HG03558 (cell line): ENCODE measurements around the gene CTSL.

Experiments used
- ATAC-seq: cut with Tn5 transposase; IDR thresholded peaks from one replicate; pipeline ENCODE4 v1.9.1; 2021; ENCODE audit warnings: moderate number of reproducible peaks; ENCODE audit not compliant: unreplicated experiment; ENCODE audit errors: extremely low read depth

Gene CTSL

DNA sequence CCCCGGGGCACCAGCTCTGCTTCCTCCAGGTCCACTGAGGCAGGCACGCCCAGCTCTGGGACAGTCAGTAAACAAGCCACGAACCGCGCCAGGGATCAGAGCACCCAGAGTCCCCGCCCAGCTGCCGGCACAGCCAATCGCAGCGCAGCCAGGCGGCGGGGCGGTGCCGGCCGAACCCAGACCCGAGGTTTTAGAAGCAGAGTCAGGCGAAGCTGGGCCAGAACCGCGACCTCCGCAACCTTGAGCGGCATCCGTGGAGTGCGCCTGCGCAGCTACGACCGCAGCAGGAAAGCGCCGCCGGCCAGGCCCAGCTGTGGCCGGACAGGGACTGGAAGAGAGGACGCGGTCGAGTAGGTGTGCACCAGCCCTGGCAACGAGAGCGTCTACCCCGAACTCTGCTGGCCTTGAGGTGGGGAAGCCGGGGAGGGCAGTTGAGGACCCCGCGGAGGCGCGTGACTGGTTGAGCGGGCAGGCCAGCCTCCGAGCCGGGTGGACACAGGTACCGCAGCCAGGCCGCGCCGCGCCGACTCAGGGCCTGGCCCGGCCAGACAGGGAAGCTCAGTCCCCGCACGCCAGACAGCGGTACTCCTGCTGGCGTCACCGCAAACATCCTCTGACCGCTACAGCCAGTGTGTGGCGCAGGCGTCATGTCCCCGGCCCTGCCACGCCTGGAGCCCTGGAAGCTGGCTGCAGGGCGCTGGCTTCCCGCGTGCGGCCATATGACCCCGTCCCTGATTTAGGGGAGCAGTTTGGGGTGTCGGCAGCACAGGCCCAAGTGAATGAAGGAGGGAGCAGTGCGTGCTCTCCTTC, at the start of gene CTSL:
Gene CTSL (plus strand): TSS at position 220 of the 810 bp plus-strand sequence. CDS start 1,485 bp downstream, outside the sequence.
- ATAC-seq: no peak

DNA sequence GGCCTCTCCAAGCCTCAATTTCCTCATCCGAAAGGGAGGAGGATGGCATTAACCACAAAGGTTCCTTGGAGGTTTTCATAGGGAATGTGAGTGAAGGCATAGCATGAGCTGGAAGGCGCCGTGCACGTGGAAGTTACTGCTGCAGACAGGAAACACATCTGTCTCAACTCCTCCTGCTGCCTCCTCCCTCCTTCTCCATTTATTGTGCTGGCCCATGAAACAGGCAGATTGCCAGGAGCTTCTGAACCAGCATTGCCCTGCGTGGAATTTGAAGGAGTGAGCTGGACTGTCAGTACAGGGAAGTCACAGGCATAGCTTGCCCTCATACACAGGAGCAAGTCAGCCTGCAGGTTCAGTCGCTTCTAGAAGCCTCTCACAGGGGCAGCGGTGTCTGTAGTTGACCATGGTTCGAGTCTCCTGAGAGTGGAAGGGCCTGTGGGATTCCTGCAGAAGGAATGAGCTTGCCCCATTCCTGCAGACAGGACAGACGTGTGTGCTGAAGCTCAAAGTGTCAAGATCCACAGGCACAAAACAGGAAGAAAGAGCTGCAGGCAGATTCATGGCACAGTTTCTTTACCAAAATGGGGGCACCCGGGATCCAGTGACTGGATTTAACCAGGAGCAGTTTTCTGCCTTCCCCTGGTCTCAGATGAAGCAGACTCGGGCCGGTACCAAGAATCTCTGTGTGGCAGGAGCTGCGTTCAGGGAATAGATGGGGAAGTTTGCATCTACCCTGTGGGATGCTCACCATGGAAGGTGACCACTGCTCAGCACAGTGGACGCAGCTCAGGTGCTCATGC, 48.7 kb upstream of the CTSL start:
- no peak for ATAC-seq

DNA sequence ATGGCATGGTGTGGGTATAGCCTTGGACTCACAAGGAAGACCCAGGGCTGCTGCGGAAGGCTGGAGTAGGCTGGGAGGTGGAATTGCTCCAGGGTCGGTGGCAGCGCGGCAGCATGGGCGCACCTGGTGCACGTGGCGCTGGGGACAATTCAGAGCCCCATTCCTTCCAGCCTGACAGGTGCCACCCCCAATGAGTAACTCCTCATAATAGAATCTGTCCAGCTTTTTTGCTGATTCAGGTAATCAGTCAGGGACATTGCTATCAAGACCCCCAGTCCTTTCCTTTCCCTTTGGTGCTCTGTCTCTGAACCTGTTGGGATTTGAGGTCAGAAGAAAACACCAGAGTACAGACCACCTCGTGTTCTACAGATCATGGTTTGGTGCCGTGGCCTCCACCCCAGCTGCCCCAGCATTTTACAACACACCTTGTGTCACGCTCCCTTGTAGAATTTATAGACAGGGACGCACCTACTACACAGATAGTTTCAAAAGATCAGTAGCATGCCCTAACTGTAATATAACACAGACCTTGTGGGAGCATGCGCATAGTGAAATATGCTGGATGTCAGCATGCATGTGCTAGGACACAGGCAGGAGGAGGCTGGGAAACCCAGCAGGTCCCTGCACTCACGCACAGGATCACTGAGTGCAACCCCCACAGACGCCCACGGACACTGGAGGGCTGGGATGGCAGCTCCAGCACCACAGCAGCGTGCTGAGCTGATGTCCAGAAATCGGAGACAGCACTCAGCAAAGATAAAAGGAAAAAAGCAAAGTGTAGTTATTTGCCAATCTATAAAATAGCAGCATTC, 47.9 kb upstream of the CTSL start:
- no peak for ATAC-seq

DNA sequence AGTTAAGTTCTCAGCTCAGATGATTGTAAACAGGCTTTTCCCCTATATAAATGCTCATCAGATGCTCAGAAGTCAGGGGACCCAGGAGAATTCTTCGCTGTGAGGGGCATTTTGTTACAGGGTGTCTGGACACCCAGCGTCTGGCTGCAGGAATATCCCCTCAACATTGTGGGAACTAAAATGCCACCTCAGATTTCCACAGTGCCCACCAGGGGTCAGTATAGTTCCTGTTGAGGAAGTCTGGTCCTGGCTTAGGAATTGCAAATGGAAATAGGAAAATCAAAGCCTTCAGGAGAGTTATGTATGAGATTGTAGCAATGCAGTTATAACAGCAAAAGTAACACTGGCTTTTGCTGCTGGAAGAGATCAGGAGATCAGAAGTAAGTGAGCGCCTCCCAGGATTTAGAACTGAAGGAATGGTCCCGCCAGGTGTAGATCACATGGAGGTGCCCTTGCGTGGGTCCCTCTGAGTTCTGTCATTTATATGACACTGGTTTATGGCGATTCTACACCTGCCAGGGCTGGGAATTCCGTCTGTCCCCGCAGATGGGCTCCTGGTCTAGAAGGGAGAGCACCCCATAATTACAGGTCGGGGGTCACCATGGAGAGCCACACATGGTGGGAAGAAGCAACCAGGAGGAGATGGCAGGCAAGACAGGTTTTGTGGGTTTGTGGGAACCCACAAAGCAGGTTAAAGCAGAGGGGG, 47.1 kb upstream of the CTSL start:
- ATAC-seq: no peak

DNA sequence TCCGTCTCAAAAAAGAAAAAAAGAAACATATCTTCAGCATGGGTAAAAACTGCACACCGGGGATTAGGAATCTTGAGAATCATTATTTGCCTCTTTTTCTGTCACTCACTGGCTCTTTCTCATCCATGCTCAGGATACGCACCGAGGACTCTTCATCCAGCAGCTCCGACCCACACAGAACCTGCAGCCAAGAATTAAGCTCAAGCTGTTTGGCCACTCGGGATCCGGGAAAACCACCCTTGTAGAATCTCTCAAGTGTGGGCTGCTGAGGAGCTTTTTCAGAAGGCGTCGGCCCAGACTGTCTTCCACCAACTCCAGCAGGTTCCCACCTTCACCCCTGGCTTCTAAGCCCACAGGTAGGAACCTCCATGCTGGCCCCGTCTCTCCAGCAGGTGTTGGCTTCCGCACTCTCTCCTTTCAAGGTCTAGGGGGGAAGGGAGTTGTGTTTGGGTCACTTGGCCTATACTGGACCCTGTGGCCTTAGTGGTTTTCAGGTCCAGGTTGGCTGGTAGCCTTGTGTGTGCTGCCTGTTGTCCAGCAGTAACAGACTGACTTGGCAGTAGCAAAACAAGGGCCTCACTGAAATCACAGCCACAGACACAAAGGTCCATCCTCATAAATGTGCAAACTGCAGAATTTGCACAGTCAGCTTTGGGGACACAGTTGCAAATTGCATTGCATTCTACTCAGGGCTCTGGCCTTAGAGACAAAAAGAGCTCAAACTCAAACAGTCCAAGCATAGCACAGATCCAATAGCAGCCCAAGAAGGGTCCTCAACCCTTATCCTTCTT, 44.5 kb upstream of the CTSL start:
- no peak for ATAC-seq

DNA sequence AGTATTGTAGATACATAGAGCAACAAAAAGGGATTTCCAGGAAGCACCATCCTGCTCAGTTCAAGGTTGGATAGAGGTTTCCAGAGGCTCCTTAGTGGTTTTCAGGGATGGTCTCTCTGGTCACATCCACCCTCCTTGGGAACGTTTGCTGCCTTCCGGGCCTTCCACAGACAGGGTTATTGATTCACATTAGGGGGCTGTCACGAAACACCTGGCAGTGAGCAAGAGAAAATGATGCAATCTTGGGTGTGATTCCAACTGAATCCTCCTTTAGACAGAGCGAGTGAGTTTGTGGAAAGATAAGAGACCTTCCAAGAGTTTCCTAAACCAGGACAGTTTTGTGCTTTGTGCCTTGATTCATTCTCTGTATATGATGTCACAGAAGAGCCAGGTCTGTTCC, 43.8 kb upstream of the CTSL start:
- no peak for ATAC-seq

DNA sequence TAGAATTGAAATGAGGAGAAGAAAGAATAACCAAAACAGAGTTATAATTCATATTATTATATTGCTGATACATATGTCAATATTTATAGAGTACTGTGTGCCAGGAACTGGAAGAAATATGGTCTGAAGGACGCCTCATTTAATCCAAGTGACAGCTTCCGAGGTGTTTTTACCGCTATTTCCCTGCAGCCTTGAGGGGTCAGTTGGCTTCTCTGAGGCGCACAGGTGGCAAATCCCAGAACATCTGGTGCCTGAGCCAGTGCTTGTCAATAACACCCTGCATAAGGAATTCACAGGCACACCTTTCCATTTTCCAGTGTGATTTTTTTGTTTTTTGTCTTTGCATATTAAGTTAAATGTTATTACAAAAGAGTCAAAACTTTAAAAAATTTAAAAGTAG, 43.3 kb upstream of the CTSL start:
- ATAC-seq: no peak

DNA sequence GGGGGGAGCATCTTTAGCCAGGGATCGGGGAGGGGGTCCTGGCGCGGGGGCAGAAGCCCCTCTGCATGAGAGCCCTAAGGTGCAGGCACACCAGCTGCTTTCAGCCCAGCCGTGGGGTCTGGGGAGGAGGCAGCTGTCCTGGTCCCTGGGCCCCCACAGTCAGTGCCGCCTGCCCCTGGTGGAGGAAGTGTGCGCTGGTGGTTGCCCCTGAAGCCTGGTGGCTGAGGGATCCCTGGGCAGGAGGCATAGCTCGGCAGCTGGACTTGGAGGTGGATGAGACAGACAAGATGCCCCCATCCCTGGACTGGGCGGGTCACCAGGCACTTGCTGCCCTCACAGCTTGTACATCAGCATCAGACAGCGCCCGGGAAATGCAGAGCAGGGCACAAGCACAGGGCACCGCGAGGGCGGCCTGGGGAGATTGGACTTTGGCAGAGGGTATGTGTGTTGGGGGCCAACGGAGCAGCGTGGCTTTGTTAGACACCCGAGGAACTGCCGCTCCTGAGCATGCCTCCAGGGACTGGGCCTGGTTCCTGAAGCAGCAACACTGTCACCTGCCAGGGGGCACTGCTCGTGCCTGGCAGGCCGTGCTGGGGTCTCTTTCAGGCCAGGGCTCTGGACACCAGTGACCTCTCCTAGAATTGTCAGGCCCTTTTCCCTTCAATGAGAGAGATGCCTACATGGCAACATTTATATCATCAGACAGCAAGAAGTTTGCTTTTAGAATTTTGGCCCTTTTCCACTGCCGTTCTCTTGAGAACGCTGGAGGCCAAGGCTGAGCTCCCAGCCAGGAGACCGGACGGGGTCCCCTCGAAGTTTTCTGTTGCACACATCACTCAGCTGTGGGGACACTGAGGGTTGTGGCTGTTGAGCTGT, 41.9 kb upstream of the CTSL start:
- ATAC-seq: no peak

DNA sequence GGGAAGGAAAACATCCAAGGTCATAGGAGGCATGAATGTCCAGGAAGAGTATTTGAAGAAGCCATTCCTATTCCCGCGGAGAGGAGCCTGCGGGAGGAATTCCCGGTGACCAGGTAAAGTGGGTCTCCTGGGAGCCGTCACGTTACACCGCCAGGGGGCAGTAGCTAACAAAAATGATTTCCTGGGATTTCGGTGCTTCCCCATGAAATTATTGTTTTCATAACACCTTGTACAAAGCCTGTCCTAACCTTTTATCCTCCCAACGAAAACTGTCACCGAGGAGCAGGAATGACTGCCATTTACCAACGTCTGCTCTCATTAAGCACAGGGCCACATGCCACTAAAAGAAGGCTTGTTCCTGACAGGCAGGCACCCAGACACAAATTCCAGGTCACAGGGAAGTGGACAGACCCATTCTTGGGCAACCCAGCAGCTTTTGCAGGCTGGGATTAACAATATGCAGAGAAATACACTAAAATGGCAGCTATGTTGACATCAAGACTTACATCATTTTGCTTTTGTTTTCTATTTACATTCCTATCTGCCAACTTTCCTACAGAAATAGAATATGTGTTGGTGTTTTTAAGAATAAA, 41.2 kb upstream of the CTSL start:
- no peak for ATAC-seq

DNA sequence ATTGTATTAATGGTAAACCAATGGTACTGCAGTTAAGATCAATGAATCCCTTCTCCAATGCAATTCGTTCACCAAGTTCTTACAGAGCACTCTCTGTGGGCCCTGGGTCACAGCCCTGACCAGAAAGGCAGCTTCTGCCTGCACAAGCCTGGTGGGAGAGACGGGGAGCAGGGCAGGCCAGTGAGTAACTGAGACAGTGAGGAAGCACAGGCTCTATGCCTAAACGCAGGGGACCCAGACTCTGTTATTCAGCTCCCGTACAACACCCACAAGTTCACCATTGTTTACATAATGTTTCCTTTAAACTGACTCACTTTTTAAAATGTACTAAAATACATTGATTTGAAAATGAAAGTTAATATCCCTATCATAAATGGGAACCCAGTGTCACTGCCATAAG, 40.5 kb upstream of the CTSL start:
- no peak for ATAC-seq

DNA sequence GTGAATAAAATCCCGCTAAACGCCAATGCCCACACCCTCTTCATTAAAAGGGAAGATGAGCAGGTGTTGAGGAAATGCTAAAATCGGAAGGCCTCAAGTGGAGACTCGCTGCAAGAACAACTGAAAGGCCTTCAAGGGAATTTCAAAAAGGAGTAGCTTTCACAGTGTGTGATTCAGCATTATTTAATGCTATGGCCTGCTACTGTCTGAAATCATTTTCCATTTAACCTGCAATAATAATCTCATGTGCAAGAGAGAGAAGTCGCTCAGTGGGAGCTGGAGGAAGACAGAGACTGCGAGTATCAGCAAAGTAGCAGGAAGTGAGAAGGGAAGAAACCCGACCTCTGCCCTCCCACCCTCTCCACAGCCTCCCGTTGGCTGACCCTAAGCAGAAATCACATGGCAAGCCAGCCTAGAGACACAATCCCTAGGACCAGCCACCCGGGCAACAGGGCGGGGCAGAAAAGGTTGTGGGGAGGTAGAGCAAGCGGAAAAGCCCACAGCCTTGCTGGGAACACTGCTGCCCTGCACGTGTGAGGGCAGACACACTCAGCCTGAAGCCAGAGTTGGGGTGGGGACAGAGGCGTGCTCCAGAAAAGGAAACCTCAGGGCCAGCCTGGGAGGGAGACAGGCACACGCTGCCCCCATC, 39.9 kb upstream of the CTSL start:
- ATAC-seq: no peak

DNA sequence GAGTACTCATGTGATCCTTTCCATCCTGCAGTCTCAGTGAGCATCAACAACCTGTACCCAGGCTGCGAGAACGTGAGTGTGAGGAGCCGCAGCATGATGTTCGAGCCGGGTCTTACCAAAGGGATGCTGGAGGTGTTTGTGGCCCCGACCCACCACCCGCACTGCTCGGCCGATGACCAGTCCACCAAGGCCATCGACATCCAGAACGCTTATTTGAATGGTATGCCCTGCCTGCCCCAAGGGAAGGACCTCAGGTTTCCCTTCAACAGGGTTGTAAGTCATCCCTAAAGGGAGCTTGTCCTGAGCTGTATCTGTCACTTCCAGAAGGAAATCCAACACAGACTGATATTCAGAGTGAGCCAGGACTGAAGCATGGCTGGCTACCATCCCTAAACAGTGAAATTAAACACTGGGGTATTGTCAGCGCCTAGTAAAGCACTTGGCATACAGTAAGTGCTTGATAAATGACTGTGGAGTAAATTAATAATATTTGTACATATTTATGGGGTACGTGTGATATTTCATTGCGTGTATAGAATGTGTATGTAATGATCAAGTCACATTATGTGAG, 39.3 kb upstream of the CTSL start:
- no peak for ATAC-seq

DNA sequence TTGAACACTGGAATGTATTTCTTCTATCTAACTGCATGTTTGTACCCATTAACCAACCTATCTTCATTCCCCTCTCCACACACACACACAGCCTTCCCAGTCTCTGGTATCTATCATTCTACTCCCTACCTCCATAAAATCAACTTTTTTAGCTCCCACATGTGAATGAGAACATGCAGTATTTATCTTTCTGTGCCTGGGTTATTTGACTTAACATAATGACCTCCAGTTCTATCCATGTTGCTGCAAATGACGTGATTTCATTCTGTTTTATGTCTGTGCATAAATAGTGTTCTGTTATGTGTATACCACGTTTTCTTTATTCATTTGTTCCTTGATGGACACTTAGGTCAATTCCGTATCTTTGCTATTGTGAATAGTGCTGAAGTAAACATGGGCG, 38.7 kb upstream of the CTSL start:
- no peak for ATAC-seq

DNA sequence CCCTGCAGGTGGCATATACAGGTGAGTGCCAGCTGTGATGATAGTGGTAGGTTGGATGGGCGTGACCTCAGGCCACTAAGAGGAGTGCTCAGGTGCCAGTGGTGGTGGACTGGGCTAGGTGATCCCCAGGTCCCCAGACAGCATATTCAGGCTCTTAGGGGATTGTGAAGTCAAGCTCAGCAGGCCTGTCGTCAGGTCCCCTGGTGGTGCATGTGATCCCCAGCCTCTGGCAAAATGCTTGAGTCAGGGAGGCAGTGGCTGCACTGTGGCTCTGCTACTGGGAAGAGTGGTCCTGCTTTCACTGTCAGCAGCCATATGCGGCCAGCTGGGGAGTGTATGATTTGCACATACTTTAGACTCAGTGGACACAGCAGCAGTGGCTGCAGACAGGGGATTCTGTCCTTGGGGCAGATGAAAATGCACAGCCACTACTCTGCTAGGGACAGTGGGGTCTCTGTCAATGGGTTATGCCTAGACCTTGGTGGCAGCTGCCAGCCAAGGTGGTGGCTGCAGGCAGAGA, 31.6 kb upstream of the CTSL start:
- no peak for ATAC-seq

DNA sequence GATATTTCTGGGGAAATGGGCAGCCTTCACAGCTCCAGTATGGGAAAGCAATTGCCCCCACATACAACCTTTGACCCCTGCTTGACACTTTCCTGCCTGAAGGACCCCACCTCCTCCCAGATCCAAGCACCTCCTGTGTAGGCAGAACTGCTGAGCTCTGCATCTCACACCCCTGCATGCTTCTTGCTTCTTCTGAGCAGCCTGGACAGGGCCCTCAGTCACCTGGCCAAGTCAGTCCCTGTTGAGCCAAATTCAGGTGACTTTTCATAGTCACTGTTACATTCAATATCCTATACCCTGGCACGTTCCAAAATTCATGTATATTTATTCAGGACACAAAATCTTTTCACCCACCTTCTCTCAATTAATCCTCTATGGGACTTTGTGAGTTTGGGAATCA, 30.4 kb upstream of the CTSL start:
- no peak for ATAC-seq

DNA sequence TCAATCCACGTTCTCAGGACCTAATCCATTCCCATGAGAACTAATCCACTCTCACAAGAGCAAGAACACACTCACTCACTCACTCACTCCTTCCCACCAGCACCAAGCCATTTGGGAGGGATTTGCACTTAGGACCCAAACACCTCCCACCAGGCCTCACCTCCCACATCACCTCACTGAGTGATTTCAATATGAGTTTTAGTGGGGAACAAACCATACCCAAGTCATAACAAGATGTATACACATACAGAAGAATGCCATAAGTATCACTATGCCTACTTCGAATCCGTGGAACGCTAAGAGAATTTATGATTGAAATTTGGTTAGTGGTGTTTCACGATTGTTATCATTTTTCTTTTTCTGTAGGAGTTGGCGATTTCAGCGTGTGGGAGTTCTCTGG, 29.3 kb upstream of the CTSL start:
- ATAC-seq: no peak
